H1 (cell line): ENCODE measurements around the gene KRTAP3-2.

Experiments
- BRCA1 ChIP-seq: IDR thresholded peaks from 2 replicates; pipeline ENCODE4 v1.6.1; 2012; ENCODE audit warnings: low read depth, low read length, improper control_type of control experiment
- CTCF ChIP-seq, 3 experiments: IDR thresholded peaks; 1 replicate in 2 of 3; 2 replicates in 1 of 3; pipeline versions ENCODE4 v1.5.1 to v1.6.1; 2011; ENCODE audit warnings: low read length in 3 of 3, mild to moderate bottlenecking in 3 of 3, inconsistent platforms in 2 of 3, low read depth in 1 of 3, moderate library complexity in 1 of 3; ENCODE audit not compliant: insufficient read depth in 1 of 3; ENCODE audit errors: control extremely low read depth in 1 of 3
- EP300 ChIP-seq, 2 experiments: IDR thresholded peaks; 1 replicate in 1 of 2; 2 replicates in 1 of 2; pipeline ENCODE4 v1.6.1; 2011 to 2012; ENCODE audit warnings: low read depth in 2 of 2, low read length in 2 of 2, mild to moderate bottlenecking in 2 of 2, borderline replicate concordance in 1 of 2, inconsistent platforms in 1 of 2, moderate library complexity in 1 of 2
- GTF2F1 ChIP-seq: IDR thresholded peaks from 2 replicates; pipeline ENCODE4 v1.6.1; 2012; ENCODE audit warnings: low read depth, low read length, improper control_type of control experiment, borderline replicate concordance

DNA sequence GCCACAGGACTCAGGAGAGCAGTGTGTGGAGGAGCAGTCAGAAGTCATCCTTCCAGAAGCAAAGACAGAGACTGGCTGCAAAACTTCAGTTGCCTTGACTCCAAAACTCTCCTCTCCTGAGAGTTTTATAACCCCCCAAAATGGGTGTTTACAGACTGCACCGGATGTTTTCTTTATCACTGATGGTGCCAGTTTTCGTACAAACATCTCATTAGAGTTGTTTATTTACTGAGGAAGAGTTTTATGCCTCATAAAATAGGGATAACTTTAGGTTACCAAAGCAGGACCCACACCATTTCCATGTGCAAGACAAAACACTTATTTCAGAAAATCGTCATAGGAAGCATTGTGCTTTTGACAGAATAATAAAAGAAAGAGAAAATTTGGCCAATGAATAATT lies 15.5 kb downstream of the KRTAP3-2 start, which contains the start of gene KRT40:
- TF ChIP-seq CTCF (IDR thresholded peaks at IDR 0.05; ENCODE audit: control extremely low read depth in 1 of 3, insufficient read depth in 1 of 3, low read depth in 1 of 3, low read length in 3 of 3) = no peak
- TF ChIP-seq EP300 (IDR thresholded peaks at IDR 0.05; ENCODE audit: borderline replicate concordance in 1 of 2, low read depth in 2 of 2, low read length in 2 of 2) = no peak
- TF ChIP-seq BRCA1 = no peak
- no peak for TF ChIP-seq GTF2F1
